C4-2B (cell line): Measurements from ENCODE around the gene HSPA12A.

Source experiments
- H3K27ac ChIP-seq: fragments of 450-650 bp; 2 replicates; pipeline ENCODE4 v1.5.1; 2017
- CTCF ChIP-seq: fragments of 450-650 bp; conservative IDR thresholded peaks from 2 replicates; pipeline ENCODE4 v1.5.1; 2017; ENCODE audit warnings: mild to moderate bottlenecking
- ZFX ChIP-seq: fragments of 450-650 bp; IDR thresholded peaks from 2 replicates; pipeline ENCODE4 v1.6.1; 2017

HSPA12A gene

GRCh38 chr10:116646502-116646901 lies 95.9 kb downstream of the HSPA12A start:
- no peak for TF ChIP-seq CTCF
- TF ChIP-seq ZFX: no peak

GRCh38 chr10:116637830-116638229 lies 104.5 kb downstream of the HSPA12A start:
- TF ChIP-seq CTCF (no peak), ZFX (no peak)
- H3K27ac ChIP-seq: no peak overlapping the region

More at GRCh38 chr10:116646502-116646901, 95.9 kb downstream of the HSPA12A start:
- H3K27ac ChIP-seq: no peak overlapping the region

GRCh38 chr10:116636976-116637375 lies 105.4 kb downstream of the HSPA12A start:
- TF ChIP-seq CTCF (no peak), ZFX (no peak)
- no peak overlapping the region for H3K27ac ChIP-seq

GRCh38 chr10:116636385-116636784 lies 106.0 kb downstream of the HSPA12A start:
- TF ChIP-seq ZFX: no peak
- TF ChIP-seq CTCF: no peak
- H3K27ac ChIP-seq: no peak overlapping the region

- TF ChIP-seq CTCF: no peak
- no peak for TF ChIP-seq ZFX
- no peak overlapping the region for H3K27ac ChIP-seq
Observed at GRCh38 chr10:116634126-116634975, 108.0 kb downstream of the HSPA12A start.

- TF ChIP-seq ZFX (no peak), CTCF (no peak)
- no peak overlapping the region for H3K27ac ChIP-seq
Observed at GRCh38 chr10:116633216-116633600, 109.2 kb downstream of the HSPA12A start.

GRCh38 chr10:116632596-116633215 lies 109.7 kb downstream of the HSPA12A start:
- no peak for TF ChIP-seq ZFX
- no peak for TF ChIP-seq CTCF
- H3K27ac ChIP-seq: no peak overlapping the region
